H9 (cell line): ENCODE measurements around the gene CCDC192. TPM values are rescaled to one million over a fixed set of nuclear protein-coding genes. Genes with fewer than 3 reads are reported as not detected.

Source experiments
- DNase-seq: peaks from one replicate; pipeline ENCODE4 v3.0.0-alpha.2; 2017
- H2AFZ ChIP-seq: one replicate; pipeline ENCODE4 v1.6.1; 2013; ENCODE audit warnings: mild to moderate bottlenecking, low read length, control low read depth, moderate library complexity
- H2AK5ac ChIP-seq: 2 replicates; pipeline ENCODE4 v1.6.1; 2013; ENCODE audit warnings: low read length, control low read depth, mixed read lengths; ENCODE audit not compliant: insufficient read length
- H2BK120ac ChIP-seq: one replicate; pipeline ENCODE4 v1.6.1; 2013; ENCODE audit warnings: low read depth, mild to moderate bottlenecking, low read length, control low read depth, inconsistent platforms; ENCODE audit not compliant: poor library complexity, severe bottlenecking
- H2BK12ac ChIP-seq: 2 replicates; pipeline ENCODE4 v1.6.1; 2013; ENCODE audit warnings: low read length, control low read depth, mixed read lengths, low read depth; ENCODE audit not compliant: insufficient read length
- H2BK15ac ChIP-seq: 2 replicates; pipeline ENCODE4 v1.6.1; 2013; ENCODE audit warnings: low read depth, low read length, control low read depth
- H2BK20ac ChIP-seq: one replicate; pipeline ENCODE4 v1.6.1; 2013; ENCODE audit warnings: low read depth, mild to moderate bottlenecking, low read length, control low read depth, inconsistent platforms; ENCODE audit not compliant: poor library complexity, severe bottlenecking
- H2BK5ac ChIP-seq: 2 replicates; pipeline ENCODE4 v1.6.1; 2013; ENCODE audit warnings: low read length, control low read depth, mixed read lengths; ENCODE audit not compliant: insufficient read length
- H3K14ac ChIP-seq: 2 replicates; pipeline ENCODE4 v1.6.1; 2013; ENCODE audit warnings: low read length, control low read depth; ENCODE audit not compliant: insufficient read depth
- H3K18ac ChIP-seq: 2 replicates; pipeline ENCODE4 v1.6.1; 2013; ENCODE audit warnings: low read depth, mild to moderate bottlenecking, mixed read lengths, low read length, control low read depth; ENCODE audit not compliant: insufficient read length
- H3K23ac ChIP-seq: 2 replicates; pipeline ENCODE4 v1.6.1; 2013; ENCODE audit warnings: low read length, control low read depth, mixed read lengths, low read depth; ENCODE audit not compliant: insufficient read length
- H3K23me2 ChIP-seq: 2 replicates; pipeline ENCODE4 v1.6.1; 2013; ENCODE audit warnings: low read depth, mild to moderate bottlenecking, mixed read lengths, low read length, control low read depth; ENCODE audit not compliant: insufficient read length, poor library complexity, severe bottlenecking
- H3K27ac ChIP-seq: 2 replicates; pipeline ENCODE4 v1.5.1; 2013; ENCODE audit warnings: low read length, control low read depth, mixed read lengths, low read depth; ENCODE audit not compliant: insufficient read length
- H3K27me3 ChIP-seq: 2 replicates; pipeline ENCODE4 v1.6.1; 2013; ENCODE audit warnings: low read length, control low read depth, inconsistent platforms; ENCODE audit not compliant: insufficient read depth
- H3K4ac ChIP-seq: 2 replicates; pipeline ENCODE4 v1.6.1; 2013; ENCODE audit warnings: low read depth, mild to moderate bottlenecking, control low read depth, inconsistent platforms, low read length, moderate library complexity
- H3K4me1 ChIP-seq: 2 replicates; pipeline ENCODE4 v1.6.1; 2013; ENCODE audit warnings: low read length, control low read depth, inconsistent platforms; ENCODE audit not compliant: insufficient read depth
- H3K4me2 ChIP-seq: 2 replicates; pipeline ENCODE4 v1.6.1; 2013; ENCODE audit warnings: low read length, control low read depth, mixed read lengths; ENCODE audit not compliant: insufficient read length, insufficient read depth
- H3K56ac ChIP-seq: 2 replicates; pipeline ENCODE4 v1.6.1; 2013; ENCODE audit warnings: low read depth, mild to moderate bottlenecking, mixed read lengths, low read length, control low read depth; ENCODE audit not compliant: insufficient read length
- H3K79me1 ChIP-seq: 2 replicates; pipeline ENCODE4 v1.6.1; 2013; ENCODE audit warnings: low read depth, mild to moderate bottlenecking, moderate library complexity, low read length, control low read depth, inconsistent platforms; ENCODE audit not compliant: insufficient read depth, poor library complexity, severe bottlenecking
- H3K79me2 ChIP-seq: 2 replicates; pipeline ENCODE4 v1.6.1; 2013; ENCODE audit warnings: low read length, control low read depth, inconsistent platforms; ENCODE audit not compliant: insufficient read depth
- H3K9ac ChIP-seq: 2 replicates; pipeline ENCODE4 v1.6.1; 2013; ENCODE audit warnings: low read length, control low read depth, mixed read lengths; ENCODE audit not compliant: insufficient read length; ENCODE audit errors: extremely low read depth
- H3K9me3 ChIP-seq: one replicate; pipeline ENCODE4 v1.6.1; 2013; ENCODE audit warnings: low read depth, low read length, inconsistent platforms; ENCODE audit not compliant: control insufficient read depth
- H3T11ph ChIP-seq: one replicate; pipeline ENCODE4 v1.6.1; 2013; ENCODE audit warnings: mild to moderate bottlenecking, low read length, control low read depth, inconsistent platforms
- H4K20me1 ChIP-seq: one replicate; pipeline ENCODE4 v1.6.1; 2013; ENCODE audit not compliant: control insufficient read depth, insufficient read length, insufficient read depth
- H4K5ac ChIP-seq: 2 replicates; pipeline ENCODE4 v1.6.1; 2013; ENCODE audit warnings: low read depth, mild to moderate bottlenecking, mixed read lengths, low read length, control low read depth; ENCODE audit not compliant: insufficient read length
- H4K8ac ChIP-seq: replicated peaks from 2 replicates; pipeline ENCODE4 v1.6.1; 2013; ENCODE audit warnings: low read length, control low read depth, mixed read lengths, low read depth; ENCODE audit not compliant: insufficient read length
- H4K91ac ChIP-seq: 2 replicates; pipeline ENCODE4 v1.6.1; 2013; ENCODE audit warnings: low read depth, mild to moderate bottlenecking, moderate library complexity, mixed read lengths, low read length, control low read depth; ENCODE audit not compliant: insufficient read length
- H3K27ac Mint-ChIP-seq, 3 experiments: 2 replicates in 2 of 3; 3 replicates in 1 of 3; pipeline ENCODE4 v1.8.0; 2020 to 2021; ENCODE audit warnings: mixed read lengths in 3 of 3, mild to moderate bottlenecking in 1 of 3, moderate library complexity in 1 of 3
- H3K27me3 Mint-ChIP-seq: 2 replicates; pipeline ENCODE4 v1.8.0; 2021; ENCODE audit warnings: low read depth, mild to moderate bottlenecking, moderate library complexity, mixed read lengths
- H3K36me3 Mint-ChIP-seq, 3 experiments: 2 replicates in 2 of 3; 3 replicates in 1 of 3; pipeline ENCODE4 v1.8.0; 2020 to 2021; ENCODE audit warnings: low read depth in 3 of 3, mixed read lengths in 3 of 3; ENCODE audit not compliant: insufficient read depth in 1 of 3
- H3K4me1 Mint-ChIP-seq, 2 experiments: 2 replicates each; pipeline ENCODE4 v1.8.0; 2020; ENCODE audit warnings: mixed read lengths in 2 of 2
- H3K4me3 Mint-ChIP-seq, 2 experiments: 2 replicates in 1 of 2; 3 replicates in 1 of 2; pipeline ENCODE4 v1.8.0; 2020 to 2021; ENCODE audit warnings: mild to moderate bottlenecking in 2 of 2, mixed read lengths in 2 of 2, moderate library complexity in 1 of 2
- H3K9me3 Mint-ChIP-seq, 2 experiments: 2 replicates in 1 of 2; 3 replicates in 1 of 2; pipeline ENCODE4 v1.8.0; 2020; ENCODE audit warnings: mild to moderate bottlenecking in 2 of 2, mixed read lengths in 2 of 2, moderate library complexity in 1 of 2
- WGBS: extraction: QIAGEN DNeasy Blood & Tissue Kit; methylation state at CpG from one replicate; pipeline ENCODE4 v1.1.7; 2013; ENCODE audit warnings: missing lambda C conversion rate, low lambda C conversion rate, mixed read lengths; ENCODE audit not compliant: insufficient read length; ENCODE audit errors: extremely low coverage; 5-methylcytosine and 5-hydroxymethylcytosine counted together
- total RNA-seq: library from RNA; stranded (reverse); gene quantifications from 2 replicates; pipeline ENCODE4 v1.2.1, GENCODE V29; 2021
- TF ChIP-seq, protein P1 (sequence below): fragments of 200-600 bp; sonication (generic); conservative IDR thresholded peaks from 3 replicates; pipeline ENCODE4 v1.8.0; 2021; ENCODE audit warnings: antibody characterized with exemption, mild to moderate bottlenecking

Gene CCDC192
- total RNA-seq, 1 experiment from 2014 or later, result not detected

DNA sequence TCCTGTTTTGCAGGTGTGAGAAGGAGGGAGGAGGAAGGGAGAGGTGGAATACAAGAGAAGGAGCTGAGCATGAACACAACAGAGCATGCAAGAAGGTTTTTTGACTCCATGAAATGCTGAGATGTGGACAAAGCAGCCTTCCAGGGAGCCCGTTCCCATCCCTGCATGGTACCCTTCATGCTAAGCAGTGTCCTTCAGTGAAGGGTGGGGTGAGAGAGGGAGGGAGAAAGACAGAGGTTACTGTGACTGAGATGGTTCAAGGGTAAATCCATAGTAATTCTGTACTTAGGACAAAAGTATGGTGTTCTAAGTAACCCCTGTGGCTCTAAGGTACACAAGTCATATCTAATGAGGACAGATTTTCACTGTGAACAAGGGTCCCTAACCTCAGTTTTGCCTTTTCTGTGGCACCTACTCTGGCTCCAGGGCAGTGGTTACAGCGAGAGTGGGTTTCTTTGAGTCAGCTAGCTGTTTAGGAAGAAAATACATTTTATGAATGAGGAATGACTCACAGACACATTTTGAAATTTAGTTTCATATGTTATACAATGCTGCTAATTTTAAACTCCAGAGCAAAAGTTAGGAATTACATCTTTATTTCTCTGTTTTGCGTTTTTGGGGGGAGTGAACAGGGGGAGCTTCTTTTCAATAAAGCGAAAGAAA, 195.5 kb downstream of the CCDC192 start:
- no peaks in the 10 kb centered on the region for H3K23me2 ChIP-seq
- no peak overlapping the region for H2BK5ac ChIP-seq
- no peaks in the 10 kb centered on the region for H3K9me3 Mint-ChIP-seq
- H4K8ac ChIP-seq, result no peak overlapping the region
- no peak overlapping the region for H3K4me2 ChIP-seq
- H3K4me1 Mint-ChIP-seq, result peaks cover 6 to 9% of the 10 kb centered on the region in 2 experiments
- H2AK5ac ChIP-seq, result no peak overlapping the region
- H4K20me1 ChIP-seq, result no peaks in the 10 kb centered on the region
- no peaks in the 10 kb centered on the region for H3K27me3 Mint-ChIP-seq
- peaks cover 4% of the 10 kb centered on the region; the same call in 1 of the 2 replicates for H3K4me1 ChIP-seq
- no peak overlapping the region for H2BK20ac ChIP-seq
- no peak overlapping the region for H3K27ac ChIP-seq
- TF ChIP-seq, protein P1, sequence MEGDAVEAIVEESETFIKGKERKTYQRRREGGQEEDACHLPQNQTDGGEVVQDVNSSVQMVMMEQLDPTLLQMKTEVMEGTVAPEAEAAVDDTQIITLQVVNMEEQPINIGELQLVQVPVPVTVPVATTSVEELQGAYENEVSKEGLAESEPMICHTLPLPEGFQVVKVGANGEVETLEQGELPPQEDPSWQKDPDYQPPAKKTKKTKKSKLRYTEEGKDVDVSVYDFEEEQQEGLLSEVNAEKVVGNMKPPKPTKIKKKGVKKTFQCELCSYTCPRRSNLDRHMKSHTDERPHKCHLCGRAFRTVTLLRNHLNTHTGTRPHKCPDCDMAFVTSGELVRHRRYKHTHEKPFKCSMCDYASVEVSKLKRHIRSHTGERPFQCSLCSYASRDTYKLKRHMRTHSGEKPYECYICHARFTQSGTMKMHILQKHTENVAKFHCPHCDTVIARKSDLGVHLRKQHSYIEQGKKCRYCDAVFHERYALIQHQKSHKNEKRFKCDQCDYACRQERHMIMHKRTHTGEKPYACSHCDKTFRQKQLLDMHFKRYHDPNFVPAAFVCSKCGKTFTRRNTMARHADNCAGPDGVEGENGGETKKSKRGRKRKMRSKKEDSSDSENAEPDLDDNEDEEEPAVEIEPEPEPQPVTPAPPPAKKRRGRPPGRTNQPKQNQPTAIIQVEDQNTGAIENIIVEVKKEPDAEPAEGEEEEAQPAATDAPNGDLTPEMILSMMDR, result no peak
- no peak overlapping the region for H3K23ac ChIP-seq
- no peaks in the 10 kb centered on the region for H3K9me3 ChIP-seq
- H2BK12ac ChIP-seq, result no peak overlapping the region
- H3K9ac ChIP-seq, result no peak overlapping the region
- H3K4me3 Mint-ChIP-seq, result peak overlapping the region in 1 of 2 experiments; percentile 36; a peak in 2 of 5 replicates
- no peak overlapping the region for H3K18ac ChIP-seq
- H3K56ac ChIP-seq, result no peak overlapping the region
- H3T11ph ChIP-seq, result no peak overlapping the region
- no peak overlapping the region for H3K4ac ChIP-seq
- no peak overlapping the region for H3K27ac Mint-ChIP-seq
- H2BK120ac ChIP-seq, result no peak overlapping the region
- H3K79me2 ChIP-seq, result no peaks in the 10 kb centered on the region
- H4K91ac ChIP-seq, result no peak overlapping the region
- H3K27me3 ChIP-seq, result no peaks in the 10 kb centered on the region; the same call in 1 of the 2 replicates
- DNase-seq, result no peak
- no CpG with 5 or more reads among the region's 4 CpGs for WGBS
- H2AFZ ChIP-seq, result no peak overlapping the region
- no peak overlapping the region for H2BK15ac ChIP-seq
- no peaks in the 10 kb centered on the region for H3K36me3 Mint-ChIP-seq
- H4K5ac ChIP-seq, result no peak overlapping the region
- H3K79me1 ChIP-seq, result no peaks in the 10 kb centered on the region
- no peak overlapping the region for H3K14ac ChIP-seq
